WTC11 (cell line): ENCODE data around the gene ABL1.
"Not testable (repeated sequence)": the region's sequence is repeated elsewhere in the genome, so short reads cannot be mapped to it uniquely, and the experiment has no call there.

ENCODE experiments used
- CBFB ChIP-seq: sonication (generic); formaldehyde crosslinking; IDR thresholded peaks from 2 replicates; pipeline ENCODE4 v1.8.1; 2022; ENCODE audit warnings: mild to moderate bottlenecking, low read depth, missing genetic modification reagents
- CREB1 ChIP-seq: sonication (generic); formaldehyde crosslinking; IDR thresholded peaks from 2 replicates; pipeline ENCODE4 v1.8.0; 2023; ENCODE audit warnings: mild to moderate bottlenecking, missing genetic modification reagents
- FOXK1 ChIP-seq: sonication (generic); formaldehyde crosslinking; IDR thresholded peaks from 2 replicates; pipeline ENCODE4 v1.8.0; 2022; ENCODE audit warnings: mild to moderate bottlenecking, moderate library complexity, missing genetic modification reagents
- HMGA2 ChIP-seq: fragments of 250-450 bp; sonication (Bioruptor Pico); IDR thresholded peaks from 2 replicates; pipeline ENCODE4 v1.4.0; 2021; ENCODE audit warnings: mild to moderate bottlenecking, moderate library complexity
- JUN ChIP-seq: sonication (generic); formaldehyde crosslinking; IDR thresholded peaks from 2 replicates; pipeline ENCODE4 v1.8.0; 2023; ENCODE audit warnings: mild to moderate bottlenecking, missing genetic modification reagents
- SMAD3 ChIP-seq: sonication (generic); formaldehyde crosslinking; IDR thresholded peaks from 2 replicates; pipeline ENCODE4 v1.8.0; 2022; ENCODE audit warnings: missing genetic modification reagents, mild to moderate bottlenecking, borderline replicate concordance
- SMAD4 ChIP-seq: sonication (generic); formaldehyde crosslinking; IDR thresholded peaks from 2 replicates; pipeline ENCODE4 v1.8.0; 2022; ENCODE audit warnings: mild to moderate bottlenecking, missing genetic modification reagents
- ZBTB21 ChIP-seq: sonication (generic); formaldehyde crosslinking; IDR thresholded peaks from 2 replicates; pipeline ENCODE4 v1.8.1; 2023; ENCODE audit warnings: mild to moderate bottlenecking, missing genetic modification reagents, borderline replicate concordance
- TF ChIP-seq, protein P1 (sequence below): fragments of 200-600 bp; IDR thresholded peaks from 2 replicates; pipeline ENCODE4 v1.8.0; 2022; ENCODE audit warnings: antibody characterized with exemption
- TF ChIP-seq, protein P2 (sequence below): sonication (generic); formaldehyde crosslinking; IDR thresholded peaks from 2 replicates; pipeline ENCODE4 v1.8.1; 2023; ENCODE audit warnings: mild to moderate bottlenecking, missing genetic modification reagents, moderate library complexity
- TF ChIP-seq, protein P3 (sequence below): sonication (generic); formaldehyde crosslinking; IDR thresholded peaks from 2 replicates; pipeline ENCODE4 v1.8.0; 2022; ENCODE audit warnings: mild to moderate bottlenecking, missing genetic modification reagents

DNA sequence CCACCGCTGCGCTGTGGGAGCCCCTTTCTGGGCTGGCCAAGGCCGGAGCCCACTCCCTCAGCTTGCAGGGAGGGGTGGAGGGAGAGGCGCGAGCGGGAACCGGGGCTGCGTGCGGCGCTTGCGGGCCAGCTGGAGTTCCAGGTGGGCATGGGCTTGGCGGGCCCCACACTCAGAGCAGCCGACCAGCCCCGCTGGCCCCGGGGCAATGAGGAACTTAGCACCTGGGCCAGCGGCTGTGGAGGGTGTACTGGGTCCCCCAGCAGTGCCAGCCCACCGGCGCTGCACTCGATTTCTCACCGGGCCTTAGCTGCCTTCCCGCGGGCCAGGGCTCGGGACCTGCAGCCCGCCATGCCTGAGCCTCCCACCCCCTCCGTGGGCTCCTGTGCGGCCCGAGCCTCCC is 75.0 kb downstream of the ABL1 start:
- TF ChIP-seq HMGA2; SMAD3 (CRISPR knock-in tag); CREB1 (CRISPR knock-in tag); SMAD4; ZBTB21 (CRISPR knock-in tag); JUN (CRISPR knock-in tag); FOXK1 (CRISPR knock-in tag); CBFB: not testable (repeated sequence)
- TF ChIP-seq, protein P1, sequence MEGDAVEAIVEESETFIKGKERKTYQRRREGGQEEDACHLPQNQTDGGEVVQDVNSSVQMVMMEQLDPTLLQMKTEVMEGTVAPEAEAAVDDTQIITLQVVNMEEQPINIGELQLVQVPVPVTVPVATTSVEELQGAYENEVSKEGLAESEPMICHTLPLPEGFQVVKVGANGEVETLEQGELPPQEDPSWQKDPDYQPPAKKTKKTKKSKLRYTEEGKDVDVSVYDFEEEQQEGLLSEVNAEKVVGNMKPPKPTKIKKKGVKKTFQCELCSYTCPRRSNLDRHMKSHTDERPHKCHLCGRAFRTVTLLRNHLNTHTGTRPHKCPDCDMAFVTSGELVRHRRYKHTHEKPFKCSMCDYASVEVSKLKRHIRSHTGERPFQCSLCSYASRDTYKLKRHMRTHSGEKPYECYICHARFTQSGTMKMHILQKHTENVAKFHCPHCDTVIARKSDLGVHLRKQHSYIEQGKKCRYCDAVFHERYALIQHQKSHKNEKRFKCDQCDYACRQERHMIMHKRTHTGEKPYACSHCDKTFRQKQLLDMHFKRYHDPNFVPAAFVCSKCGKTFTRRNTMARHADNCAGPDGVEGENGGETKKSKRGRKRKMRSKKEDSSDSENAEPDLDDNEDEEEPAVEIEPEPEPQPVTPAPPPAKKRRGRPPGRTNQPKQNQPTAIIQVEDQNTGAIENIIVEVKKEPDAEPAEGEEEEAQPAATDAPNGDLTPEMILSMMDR, result not testable (repeated sequence)
- TF ChIP-seq, protein P2, sequence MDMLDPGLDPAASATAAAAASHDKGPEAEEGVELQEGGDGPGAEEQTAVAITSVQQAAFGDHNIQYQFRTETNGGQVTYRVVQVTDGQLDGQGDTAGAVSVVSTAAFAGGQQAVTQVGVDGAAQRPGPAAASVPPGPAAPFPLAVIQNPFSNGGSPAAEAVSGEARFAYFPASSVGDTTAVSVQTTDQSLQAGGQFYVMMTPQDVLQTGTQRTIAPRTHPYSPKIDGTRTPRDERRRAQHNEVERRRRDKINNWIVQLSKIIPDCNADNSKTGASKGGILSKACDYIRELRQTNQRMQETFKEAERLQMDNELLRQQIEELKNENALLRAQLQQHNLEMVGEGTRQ, result not testable (repeated sequence)
- TF ChIP-seq, protein P3, sequence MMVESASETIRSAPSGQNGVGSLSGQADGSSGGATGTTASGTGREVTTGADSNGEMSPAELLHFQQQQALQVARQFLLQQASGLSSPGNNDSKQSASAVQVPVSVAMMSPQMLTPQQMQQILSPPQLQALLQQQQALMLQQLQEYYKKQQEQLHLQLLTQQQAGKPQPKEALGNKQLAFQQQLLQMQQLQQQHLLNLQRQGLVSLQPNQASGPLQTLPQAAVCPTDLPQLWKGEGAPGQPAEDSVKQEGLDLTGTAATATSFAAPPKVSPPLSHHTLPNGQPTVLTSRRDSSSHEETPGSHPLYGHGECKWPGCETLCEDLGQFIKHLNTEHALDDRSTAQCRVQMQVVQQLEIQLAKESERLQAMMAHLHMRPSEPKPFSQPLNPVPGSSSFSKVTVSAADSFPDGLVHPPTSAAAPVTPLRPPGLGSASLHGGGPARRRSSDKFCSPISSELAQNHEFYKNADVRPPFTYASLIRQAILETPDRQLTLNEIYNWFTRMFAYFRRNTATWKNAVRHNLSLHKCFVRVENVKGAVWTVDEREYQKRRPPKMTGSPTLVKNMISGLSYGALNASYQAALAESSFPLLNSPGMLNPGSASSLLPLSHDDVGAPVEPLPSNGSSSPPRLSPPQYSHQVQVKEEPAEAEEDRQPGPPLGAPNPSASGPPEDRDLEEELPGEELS (CRISPR knock-in tag), result not testable (repeated sequence)
